A673 (cell line): ENCODE data around the gene FAM20A.

Experiments
- EZH2 ChIP-seq: fragments of 200-600 bp; sonication (generic); IDR thresholded peaks from 2 replicates; pipeline ENCODE4 v1.6.1; 2017; ENCODE audit warnings: borderline replicate concordance, low read depth, mild to moderate bottlenecking, mixed read lengths, antibody characterized with exemption, low read length; ENCODE audit not compliant: poor library complexity, severe bottlenecking
- TF ChIP-seq, protein P1 (sequence below): fragments of 300-800, 200-600 bp; sonication (generic); conservative IDR thresholded peaks from 2 replicates; pipeline ENCODE4 v1.5.1; 2017; ENCODE audit warnings: low read depth, mild to moderate bottlenecking, antibody characterized with exemption, low read length, moderate library complexity, mixed read lengths

DNA sequence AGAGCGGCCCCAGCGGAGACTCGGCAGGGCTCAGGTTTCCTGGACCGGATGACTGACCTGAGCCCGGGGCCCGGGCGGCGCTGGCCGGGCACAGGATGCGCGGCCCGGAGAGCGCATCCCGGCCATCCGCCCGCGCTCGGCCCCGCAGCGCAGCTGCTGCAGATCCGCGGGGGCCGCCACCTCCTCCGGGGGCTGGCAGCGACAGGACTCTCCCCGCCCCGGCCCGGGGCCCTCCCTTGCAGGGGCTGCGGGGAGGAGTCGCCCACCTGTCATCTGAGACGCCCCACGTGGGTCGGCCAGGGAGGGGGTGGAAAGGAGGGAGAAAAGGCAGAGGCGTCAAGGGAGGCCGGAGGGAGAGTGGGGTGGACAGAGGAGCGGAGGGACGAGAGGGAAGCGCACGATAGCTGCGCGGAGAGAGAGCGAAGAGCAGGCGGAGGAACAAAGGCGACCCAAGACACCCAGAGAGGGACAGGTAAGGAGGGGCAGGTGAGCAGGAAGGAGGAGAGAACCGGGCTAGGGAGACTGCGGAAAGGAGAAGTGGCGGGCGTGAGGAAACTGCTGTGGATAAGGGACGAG lies 89.4 kb downstream of the FAM20A start:
- no peak for TF ChIP-seq EZH2
- TF ChIP-seq, protein P1, sequence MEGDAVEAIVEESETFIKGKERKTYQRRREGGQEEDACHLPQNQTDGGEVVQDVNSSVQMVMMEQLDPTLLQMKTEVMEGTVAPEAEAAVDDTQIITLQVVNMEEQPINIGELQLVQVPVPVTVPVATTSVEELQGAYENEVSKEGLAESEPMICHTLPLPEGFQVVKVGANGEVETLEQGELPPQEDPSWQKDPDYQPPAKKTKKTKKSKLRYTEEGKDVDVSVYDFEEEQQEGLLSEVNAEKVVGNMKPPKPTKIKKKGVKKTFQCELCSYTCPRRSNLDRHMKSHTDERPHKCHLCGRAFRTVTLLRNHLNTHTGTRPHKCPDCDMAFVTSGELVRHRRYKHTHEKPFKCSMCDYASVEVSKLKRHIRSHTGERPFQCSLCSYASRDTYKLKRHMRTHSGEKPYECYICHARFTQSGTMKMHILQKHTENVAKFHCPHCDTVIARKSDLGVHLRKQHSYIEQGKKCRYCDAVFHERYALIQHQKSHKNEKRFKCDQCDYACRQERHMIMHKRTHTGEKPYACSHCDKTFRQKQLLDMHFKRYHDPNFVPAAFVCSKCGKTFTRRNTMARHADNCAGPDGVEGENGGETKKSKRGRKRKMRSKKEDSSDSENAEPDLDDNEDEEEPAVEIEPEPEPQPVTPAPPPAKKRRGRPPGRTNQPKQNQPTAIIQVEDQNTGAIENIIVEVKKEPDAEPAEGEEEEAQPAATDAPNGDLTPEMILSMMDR: no peak
